HG02763 (cell line): ENCODE results near the gene AGXT.

Source experiments
- ATAC-seq: cut with Tn5 transposase; IDR thresholded peaks from one replicate; pipeline ENCODE4 v1.9.1; 2021; ENCODE audit warnings: mild to moderate bottlenecking, moderate library complexity; ENCODE audit not compliant: unreplicated experiment

Gene AGXT

DNA sequence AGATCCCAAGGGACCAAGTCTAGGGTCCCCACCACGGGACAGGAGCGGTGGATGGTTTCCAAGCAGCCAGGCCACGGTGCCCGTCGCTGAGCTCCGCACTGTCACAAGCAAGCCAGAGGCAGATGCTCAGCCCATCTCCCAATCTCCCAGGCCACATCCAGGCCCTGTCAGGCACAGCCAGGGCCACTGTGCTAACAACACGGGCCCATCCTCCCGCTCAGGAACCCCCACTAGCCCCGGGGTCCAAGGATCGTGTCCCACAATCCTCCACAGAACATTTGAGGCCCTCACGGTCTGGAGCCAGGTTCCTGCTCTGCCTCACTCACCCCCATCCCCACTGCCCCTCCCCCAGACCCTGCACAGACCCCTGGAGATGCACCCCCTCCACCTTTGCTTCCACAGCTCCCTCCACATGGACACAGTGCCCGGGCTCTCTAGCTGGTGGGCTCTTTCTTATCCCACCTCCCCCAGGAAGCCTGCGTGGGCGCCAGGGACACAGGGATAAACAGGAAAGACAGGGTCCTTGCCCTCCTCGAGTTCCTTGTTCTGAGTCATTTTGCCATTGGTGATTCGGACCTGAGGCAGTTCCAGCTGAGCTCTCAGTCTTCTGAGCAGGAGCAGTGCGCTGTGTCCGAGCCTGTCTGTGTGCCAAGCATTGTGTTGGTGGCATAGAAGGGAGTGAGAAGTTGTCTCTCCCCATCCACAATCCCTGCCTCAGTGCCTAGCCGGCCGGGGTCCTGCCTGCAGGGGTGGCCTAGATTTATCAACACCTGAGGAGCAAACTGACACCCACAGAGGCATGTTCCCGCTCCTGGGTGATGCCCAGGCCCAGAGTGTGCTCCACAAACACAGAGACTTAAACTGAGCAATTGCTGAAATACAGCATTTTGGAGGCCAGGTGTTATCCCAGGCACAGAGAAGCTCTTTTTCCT is 44.5 kb downstream of the AGXT start:
- no peak for ATAC-seq

DNA sequence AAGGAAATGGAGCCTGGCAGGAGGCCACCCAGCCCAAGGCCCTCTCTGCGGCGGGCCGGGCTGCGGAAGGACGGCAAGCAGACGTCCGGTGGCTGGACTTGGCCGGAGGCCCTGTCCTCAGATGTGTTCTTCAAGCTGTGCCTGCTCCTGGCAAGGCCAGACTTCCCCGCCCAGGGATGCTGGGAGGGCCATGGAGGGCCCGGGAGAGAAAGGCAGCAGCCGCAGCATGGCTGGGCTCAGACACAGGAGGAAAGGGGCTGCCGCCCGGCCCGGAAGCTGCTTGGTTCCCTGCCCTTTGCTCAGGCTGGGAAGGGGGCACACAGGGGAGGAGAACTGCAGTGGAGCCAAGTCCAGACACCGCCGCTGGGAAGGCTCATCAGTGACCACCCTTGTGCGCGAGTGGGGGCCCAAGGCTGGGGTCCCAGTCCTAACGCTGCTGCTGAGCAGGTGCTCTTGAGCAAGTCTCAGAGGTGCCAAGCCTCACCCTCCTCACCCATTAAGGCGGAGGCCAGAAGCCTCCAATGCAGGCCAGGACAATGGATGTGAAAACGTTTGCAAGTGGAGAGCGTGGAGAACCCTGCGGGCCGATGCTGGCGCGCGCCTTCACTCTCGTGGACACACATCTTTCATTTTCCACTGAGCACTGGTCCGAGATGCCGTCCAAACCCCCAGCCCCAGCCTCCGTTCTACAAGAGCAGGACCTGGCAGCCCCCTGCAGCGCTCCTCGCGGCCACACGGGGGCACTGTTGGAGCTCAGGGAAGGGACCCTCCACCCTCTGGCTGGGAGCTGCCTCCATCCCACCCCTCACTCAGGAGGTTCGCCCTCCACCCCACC is 45.4 kb downstream of the AGXT start:
- ATAC-seq: no peak

DNA sequence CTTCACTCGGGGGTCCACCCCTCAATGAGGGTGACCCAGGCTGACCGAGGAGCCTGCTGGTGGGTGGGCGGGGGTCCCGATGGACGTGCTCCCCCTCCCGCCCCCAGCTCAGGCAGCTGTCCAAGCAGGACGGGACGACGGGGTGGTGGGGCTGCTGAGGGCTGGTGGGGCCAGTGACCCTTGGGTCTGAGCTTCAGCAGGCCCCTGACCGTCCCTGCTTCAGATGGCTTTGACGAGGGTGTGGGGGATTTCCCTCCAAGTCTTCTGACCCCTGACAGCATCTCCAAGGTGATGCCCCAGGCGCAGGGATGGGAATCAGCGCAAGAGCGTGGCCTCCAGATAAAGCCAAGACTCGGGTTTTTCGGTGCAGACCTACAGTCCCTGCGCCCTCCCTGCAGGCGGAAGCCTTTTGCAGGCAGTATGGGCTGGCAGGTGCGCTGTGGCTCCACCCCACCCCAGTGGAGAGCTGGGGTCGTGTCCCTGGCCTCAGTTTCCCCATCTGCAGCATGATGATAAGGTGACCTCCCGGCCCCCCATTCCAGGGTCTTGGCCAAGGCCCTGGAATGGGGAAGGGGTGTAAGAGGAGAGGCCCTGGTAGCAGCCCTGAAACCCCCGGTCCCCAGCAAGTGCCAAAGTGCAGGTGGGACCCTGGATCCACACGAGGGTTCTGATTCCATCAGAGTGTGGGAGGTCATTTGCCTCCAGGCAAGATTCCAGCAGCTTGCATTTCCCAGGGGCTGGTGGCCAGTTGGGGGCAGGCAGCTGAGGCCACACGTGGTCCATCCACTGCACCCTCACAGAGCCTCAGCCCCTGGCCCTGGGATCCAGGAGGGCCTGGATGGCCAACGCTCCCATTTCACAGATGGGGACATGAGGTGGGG is 46.3 kb downstream of the AGXT start:
- ATAC-seq: no peak

DNA sequence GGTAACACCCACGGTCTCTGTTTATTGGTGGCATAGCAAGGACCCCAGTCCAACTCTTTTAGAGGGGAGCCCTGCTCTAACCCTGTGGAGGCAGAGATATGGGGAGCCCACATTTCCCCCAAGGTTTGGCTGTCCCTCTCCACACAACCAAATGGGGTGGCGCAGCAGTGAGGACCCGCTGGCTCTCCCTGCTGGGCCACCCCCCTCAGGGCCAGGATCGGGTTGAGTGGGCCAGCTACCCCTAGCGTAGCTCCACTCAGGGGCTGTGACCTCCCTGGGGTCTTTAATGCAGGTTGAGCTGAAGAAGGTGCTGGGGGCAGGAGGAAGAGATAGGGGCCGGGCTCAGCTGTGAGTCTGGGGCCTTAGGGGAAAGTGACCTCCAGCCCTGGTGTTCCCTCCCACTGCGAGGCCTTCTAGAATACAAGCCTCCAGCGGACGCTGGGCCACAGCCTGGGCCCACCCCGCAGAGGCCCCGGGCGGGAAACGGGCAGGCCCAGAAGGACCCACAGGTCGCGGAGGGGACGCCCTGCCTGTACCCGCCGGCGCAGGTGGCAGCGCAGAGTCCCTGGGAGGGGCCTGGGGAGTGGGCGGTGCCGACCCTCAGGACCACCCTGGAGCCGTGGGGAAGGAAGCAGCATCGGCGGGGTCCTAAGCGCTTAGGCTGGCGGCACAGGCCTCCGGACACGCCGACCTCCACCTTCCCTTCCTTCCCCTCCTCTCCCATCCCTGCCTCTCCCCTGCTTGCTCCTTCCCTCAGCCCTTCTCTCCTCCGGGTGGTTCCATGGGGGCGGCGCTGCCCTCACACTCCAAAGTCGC is 47.1 kb downstream of the AGXT start:
- no peak for ATAC-seq

DNA sequence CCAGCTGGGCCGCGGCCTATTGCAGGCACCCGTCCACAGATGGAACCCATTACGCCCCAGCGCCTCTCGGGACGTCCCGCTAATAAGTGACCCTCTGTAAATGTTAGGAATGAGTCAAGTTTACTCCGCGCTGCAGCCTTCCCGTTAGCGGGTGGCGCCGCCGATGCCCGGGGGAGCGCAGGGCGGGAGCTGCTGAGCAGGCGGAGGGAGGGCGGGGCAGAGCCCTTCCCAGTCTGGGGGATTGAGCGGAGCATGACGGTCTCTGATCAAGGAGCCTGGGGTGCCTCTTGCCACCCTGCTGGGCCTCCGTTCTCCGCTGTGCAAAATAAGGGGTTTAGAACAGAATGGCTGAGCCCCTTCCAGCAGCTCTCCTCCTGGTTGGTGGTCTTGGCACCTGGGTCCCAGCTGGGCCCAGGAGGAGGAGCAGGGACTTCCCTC is 48.0 kb downstream of the AGXT start:
- no peak for ATAC-seq

DNA sequence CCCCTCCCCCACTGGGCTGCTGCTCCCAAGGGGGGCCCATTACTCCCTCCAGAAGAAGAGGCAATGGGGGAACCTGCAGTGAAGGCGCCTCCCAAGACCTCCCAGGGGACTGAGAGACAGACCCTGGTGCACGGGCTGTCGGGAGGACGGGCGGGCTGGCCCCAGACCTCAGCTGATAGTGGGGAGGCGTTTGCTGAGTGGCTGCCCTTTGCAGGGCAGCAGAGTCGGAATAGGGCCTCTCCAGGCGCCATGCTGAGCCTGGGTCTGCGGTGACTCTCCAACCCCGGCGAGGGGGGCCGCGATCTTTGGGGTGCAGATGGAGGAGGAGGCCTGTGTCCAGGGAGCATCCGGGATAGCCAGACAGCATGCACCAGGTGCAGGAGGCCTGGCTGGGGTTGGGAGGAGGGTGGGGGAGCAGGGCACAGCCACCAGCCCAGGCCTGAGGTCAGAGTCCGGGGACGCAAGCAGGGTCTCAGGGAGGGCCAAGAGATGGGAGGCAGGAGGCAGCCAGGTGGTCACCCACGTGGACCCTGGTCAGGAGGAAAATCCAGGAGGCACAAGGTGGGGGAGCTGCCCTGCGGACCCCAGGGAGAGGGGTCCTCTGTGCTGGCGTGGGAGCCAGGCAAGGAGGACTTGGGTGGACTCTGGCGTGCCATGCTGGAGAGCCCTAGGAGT is 48.5 kb downstream of the AGXT start:
- ATAC-seq: no peak

DNA sequence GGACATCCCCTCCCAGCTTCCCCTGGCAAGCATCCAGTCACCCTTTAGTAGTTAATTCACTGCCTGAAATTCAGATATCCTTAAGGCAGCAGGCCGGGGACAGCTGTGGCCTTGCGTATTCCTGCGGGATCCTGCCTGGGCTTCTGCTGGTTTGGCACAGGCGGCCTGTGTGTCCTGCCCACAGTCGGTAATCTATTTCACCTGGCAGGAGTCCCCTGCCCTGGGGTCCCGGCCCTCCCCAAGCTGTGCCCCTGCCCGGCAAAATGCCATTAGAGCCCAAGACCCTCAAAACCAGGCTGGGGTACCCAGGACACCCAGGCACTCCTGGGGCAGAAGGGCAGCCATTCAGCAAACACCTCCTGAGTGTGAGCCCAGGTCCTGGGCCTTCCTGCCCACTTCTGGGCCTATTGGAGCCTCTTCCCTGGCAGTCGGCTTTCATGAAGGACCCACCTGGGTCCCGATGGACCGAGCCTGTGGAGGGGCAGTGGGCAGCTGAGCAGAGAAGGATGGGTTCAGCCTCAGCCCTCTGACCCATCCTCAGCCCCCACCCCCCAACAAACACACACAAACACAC is 49.1 kb downstream of the AGXT start:
- ATAC-seq: no peak

DNA sequence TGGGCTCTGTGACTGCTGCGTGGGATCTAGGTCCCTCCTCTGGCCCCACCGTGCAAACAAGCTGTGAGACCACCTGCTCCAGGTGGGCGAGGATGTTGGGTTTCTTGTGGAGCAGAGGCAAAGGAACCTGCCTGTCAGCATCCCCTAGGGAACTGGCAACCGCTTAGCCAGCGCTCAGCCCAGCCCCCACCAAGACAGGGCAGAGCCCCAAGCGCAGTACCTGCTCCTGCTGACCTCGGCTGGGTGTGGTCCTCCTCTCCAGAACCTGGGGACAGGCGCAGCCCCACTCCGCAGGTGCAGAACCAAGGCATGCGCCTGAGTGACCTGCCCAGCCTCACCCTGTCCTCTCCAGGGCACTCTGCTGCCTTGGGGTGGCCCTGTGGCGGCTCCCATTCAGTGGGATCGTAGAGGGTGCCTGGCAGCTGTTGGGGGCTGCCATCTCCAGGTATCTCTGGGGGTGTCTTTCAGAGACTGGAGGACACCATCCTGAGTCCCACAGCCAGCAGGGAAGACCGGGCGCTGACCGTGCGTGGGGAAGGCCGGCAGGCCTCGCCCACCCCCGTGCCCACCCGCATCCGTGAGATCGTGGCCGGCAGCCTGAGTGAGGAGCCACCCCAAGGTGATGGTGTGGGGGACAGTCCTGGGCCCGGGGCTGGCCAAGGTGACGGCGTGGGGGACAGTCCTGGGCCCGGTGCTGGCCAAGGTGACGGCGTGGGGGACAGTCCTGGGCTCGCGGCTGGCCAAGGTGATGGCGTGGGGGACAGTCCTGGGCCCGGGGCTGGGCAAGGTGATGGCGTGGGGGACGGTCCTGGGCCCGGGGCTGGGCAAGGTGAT is 49.9 kb downstream of the AGXT start:
- ATAC-seq: no peak

DNA sequence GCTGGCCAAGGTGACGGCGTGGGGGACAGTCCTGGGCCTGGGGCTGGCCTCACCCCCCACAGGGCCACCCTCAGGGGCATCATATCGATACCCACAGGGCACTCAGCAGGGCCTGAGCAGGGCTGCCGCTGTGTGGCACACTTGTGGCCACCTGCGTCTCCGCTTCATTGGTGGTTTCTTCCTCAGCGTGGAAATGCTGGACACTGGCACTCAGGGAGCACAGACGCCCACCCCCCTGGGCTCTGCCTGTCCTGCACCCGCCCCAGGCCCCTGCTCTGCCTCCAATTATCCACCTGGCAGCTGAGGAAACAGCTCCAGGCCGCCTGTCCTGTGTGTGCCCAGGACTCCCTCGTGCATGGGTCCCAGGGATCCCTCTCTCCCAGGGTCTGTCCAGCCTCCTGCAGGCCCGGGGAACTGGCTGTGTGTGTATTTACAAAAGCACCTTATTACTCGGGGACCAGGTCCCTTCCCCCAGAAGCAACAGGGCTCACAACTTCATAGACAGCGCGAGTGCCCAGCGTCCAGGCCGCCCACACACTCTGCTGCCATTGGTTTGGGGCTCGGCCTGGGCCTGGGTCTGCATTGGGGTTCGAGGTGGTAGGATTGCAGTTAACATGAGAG is 50.6 kb downstream of the AGXT start:
- ATAC-seq: no peak

DNA sequence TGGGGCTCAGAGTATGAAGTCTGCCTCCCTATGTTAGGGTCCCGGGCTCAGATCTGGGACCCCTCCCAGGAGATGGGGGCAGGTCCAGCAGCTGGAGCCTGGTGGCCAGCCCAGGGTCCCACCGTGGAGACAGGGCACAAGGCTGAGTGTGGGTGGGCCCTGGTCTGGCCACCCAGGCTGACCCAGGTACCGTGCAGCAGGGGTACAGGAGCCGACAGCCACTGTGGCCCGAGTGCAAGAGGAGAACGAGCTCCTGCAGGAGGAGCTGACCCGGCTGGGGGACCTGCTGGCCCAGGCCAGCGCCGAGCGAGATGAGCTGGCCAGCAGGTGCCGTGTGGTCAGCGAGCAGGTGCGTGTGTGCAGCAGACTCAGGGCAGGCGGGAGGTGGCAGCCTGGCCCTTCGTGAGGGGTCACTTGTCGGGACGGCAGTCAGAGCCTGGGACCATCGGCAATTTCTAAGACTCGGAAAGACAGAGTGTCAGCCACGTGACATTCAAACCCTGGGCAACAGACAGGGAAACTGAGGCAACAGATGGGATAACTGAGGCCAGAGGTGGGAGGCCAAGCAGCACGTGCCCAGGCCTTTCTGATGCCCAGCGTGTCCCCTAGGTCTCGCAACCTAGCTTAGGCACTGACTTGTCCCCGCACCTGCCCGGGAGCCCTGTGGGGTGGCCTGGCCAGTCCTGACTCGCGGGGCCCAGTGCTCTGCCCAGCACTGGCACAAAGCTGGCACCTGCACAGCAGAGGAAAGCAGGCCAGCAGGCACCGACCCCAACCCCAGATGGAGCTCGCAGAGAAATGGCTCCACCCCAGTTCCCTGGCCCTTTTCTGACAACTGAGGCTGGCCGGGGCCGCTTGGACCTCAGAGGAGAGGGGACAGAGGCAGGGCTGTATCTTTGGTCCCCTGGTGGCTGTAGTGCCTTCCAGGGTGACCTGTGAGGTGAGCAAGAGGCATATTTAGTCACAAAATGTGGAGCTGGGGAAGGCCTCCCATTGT is 51.5 kb downstream of the AGXT start:
- no peak for ATAC-seq

DNA sequence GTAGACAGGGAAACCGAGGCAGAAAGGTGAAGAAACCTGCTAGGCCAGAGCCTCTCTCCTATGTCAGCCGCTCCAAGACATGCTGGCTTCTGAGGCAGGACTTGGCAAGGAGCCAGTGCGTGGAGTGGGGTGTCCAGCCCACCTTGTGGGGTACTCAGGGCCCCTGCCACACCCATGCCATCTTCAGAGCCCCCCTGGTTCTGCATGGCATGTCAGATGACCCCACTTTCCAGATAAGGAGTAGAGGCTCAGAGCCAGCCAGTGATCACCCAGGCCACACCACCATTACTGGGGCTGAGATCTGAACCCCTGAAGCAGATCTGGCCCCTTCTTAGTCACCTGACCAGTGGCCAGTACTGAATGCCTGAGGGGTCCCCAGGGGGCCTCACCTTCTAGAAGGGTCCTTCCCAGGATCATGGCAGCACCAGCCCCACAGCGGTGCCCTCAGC is 52.2 kb downstream of the AGXT start:
- ATAC-seq: no peak

DNA sequence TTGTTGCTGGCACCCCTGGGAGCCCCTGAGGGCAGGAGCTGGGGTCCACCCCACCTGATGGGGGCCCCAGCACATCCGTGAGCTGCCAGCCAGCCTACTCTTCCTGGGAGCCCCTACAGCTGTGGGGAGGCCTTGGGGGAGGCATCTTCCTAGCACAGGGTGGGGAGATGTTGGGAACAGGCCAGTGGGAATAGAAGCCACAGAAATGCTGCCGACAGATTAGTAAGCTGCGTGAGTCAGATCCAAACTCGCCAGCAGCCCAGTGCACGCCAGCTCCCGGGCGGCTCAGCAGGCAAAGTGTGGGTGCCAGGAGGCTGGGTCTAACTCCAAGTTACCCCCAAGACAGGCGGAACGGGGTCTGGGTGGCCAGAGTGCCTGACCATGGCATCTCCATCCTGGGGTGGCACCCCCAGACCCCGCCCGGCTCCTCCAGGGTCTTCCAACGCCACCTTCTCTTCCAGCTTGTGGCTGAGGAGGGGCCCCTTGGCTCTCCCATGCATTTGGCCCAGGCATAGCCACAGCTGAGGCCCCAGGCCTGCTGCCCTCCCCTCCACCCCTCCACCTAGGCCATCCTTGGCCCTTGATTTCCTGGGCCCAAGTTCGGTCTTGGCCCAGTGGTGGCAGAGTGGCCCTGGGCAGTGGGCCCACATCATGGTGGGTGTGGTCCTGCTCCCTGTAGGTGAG is 52.8 kb downstream of the AGXT start:
- no peak for ATAC-seq

DNA sequence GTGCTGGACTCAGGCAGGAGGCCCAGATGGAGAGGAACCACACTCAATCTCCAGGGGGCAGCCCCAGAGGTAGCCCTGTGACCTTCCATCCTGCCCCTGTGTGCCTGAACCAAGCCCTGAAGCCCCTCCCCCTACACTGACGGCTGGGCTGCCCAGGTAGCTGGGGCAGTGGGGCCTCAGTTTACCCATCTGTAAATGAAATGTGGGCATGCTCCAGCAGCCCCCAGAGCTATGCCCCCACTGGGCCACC is 53.3 kb downstream of the AGXT start:
- no peak for ATAC-seq

DNA sequence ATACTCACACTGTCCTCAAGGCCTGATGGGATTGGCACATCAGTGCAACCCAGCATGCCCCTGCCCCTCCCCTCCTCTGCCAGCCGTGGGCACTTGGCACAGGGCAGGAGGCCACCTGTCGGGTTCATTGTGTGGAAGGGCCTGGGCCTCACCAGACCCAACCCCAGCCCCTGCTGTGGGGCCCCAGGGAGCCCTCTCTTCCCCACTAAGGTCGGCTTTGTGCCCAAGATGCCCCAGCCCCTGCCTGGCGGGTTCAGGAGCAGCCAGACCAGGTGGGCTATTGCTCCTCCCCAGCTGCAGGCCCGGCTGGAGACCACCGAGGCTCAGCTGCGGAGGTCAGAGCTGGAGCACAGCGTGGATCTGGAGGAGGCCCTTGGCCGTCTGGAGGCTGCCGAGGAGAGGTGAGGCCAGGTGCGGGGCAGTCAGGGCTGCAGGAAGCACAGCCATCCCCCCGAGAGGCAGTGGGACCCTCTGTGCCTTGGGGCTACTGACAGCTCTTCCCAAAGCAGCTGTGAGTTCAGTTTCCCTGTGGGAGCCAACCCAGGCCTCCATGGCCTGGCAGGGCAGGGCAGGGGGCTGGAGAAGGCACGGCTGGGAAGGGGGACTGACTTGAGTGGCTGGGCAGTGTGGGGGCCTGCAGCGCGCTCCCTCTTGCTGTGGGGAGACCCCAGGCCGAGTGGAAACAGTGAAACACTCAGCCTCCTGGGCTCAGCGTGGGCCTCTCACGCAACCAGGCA is 53.8 kb downstream of the AGXT start:
- no peak for ATAC-seq

DNA sequence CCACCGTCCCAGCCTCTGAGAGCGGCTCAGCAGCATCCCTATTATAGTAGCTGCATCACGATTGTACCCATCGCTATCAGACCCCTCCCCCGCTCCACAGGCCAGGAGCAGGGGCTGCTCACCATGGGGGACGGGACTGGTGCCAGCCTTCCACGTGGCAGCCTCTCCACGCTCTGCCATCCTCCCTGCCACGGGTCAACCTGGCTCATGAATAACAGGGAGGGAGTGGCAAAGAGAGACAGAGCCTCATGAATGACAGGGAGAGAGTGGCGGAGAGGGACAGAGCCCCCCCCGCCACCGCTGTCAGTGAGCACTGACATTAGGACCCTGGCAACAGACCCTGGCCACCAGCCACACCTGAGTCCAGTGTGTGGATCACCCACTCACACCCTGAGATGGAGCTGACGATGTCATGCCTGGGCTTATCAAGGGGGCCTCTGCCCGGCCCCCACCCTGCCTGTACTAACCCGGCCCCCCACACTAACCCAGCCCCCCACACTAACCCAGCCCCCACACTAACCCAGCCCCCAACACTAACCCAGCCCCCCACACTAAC is 54.4 kb downstream of the AGXT start:
- ATAC-seq: no peak
